ENCODE results near the gene APOL4.

DNA sequence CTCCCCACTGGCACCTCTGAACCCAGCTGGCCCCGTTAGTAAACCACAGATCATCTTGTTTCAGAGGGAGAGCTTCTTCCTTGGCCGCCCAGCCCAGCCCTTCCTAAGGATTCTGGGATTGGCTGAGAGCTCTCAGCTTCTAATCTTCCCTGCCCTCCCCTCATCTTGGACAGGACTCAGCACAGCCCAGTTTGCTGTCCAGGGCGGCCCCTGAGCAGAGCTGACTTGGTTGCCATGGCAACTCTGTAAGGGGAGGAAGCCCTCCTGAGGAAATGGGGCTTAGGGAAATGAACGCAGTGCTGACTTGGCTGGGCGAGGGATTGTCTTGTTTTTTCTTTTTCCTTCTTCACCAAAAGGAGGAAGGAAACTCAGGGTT is 4.6 kb downstream of the APOL4 start:
- TF ChIP-seq CTCF (IDR thresholded peaks at IDR 0.05; ENCODE audit: insufficient read depth, low read length) (no peak), POLR2AphosphoS5 (IDR thresholded peaks at IDR 0.05; ENCODE audit: low read depth) (no peak), GABPA (IDR thresholded peaks at IDR 0.05; ENCODE audit: low read depth) (no peak)
- TF ChIP-seq, protein P1, sequence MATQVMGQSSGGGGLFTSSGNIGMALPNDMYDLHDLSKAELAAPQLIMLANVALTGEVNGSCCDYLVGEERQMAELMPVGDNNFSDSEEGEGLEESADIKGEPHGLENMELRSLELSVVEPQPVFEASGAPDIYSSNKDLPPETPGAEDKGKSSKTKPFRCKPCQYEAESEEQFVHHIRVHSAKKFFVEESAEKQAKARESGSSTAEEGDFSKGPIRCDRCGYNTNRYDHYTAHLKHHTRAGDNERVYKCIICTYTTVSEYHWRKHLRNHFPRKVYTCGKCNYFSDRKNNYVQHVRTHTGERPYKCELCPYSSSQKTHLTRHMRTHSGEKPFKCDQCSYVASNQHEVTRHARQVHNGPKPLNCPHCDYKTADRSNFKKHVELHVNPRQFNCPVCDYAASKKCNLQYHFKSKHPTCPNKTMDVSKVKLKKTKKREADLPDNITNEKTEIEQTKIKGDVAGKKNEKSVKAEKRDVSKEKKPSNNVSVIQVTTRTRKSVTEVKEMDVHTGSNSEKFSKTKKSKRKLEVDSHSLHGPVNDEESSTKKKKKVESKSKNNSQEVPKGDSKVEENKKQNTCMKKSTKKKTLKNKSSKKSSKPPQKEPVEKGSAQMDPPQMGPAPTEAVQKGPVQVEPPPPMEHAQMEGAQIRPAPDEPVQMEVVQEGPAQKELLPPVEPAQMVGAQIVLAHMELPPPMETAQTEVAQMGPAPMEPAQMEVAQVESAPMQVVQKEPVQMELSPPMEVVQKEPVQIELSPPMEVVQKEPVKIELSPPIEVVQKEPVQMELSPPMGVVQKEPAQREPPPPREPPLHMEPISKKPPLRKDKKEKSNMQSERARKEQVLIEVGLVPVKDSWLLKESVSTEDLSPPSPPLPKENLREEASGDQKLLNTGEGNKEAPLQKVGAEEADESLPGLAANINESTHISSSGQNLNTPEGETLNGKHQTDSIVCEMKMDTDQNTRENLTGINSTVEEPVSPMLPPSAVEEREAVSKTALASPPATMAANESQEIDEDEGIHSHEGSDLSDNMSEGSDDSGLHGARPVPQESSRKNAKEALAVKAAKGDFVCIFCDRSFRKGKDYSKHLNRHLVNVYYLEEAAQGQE (IDR thresholded peaks at IDR 0.05; ENCODE audit: insufficient replicate concordance, low read depth): no peak

Measured in HL-60 (cell line).